Osteoblast (primary cell): ENCODE data around the gene SP4. TPM values are rescaled to one million over a fixed set of nuclear protein-coding genes. Genes with fewer than 3 reads are reported as not detected.
"Not testable (repeated sequence)": the region's sequence is repeated elsewhere in the genome, so short reads cannot be mapped to it uniquely, and the experiment has no call there.

ENCODE experiments used
- DNase-seq: peaks from one replicate; pipeline ENCODE4 v3.0.0; 2011; ENCODE audit warnings: low spot score, mixed read lengths; ENCODE audit not compliant: insufficient read length; ENCODE audit errors: missing footprints
- H2AFZ ChIP-seq: 2 replicates; pipeline ENCODE4 v1.6.0; 2011; ENCODE audit warnings: mild to moderate bottlenecking, low read length
- H3K27ac ChIP-seq: 2 replicates; pipeline ENCODE4 v1.5.1; 2011; ENCODE audit warnings: mild to moderate bottlenecking, low read depth, low read length, moderate library complexity
- H3K27me3 ChIP-seq: 2 replicates; pipeline ENCODE4 v1.6.0; 2012; ENCODE audit warnings: mild to moderate bottlenecking, control low read depth, inconsistent platforms, low read length, moderate library complexity; ENCODE audit not compliant: insufficient read depth
- H3K36me3 ChIP-seq: 2 replicates; pipeline ENCODE4 v1.5.1; 2011; ENCODE audit warnings: mild to moderate bottlenecking, low read length, control low read depth, moderate library complexity; ENCODE audit not compliant: insufficient read depth
- H3K4me1 ChIP-seq: 2 replicates; pipeline ENCODE4 v1.5.1; 2011; ENCODE audit warnings: mild to moderate bottlenecking, low read length, control low read depth, moderate library complexity; ENCODE audit not compliant: insufficient read depth
- H3K4me2 ChIP-seq: 2 replicates; pipeline ENCODE4 v1.6.0; 2011; ENCODE audit warnings: mild to moderate bottlenecking, low read length; ENCODE audit not compliant: insufficient read depth
- H3K4me3 ChIP-seq: fragments of 200-600 bp; sonication (generic); 3 replicates; pipeline ENCODE4 v1.5.1; 2012; ENCODE audit warnings: mild to moderate bottlenecking, low read length, inconsistent platforms; ENCODE audit not compliant: insufficient read depth
- H3K79me2 ChIP-seq: 2 replicates; pipeline ENCODE4 v1.6.0; 2012; ENCODE audit warnings: mild to moderate bottlenecking, low read length, control low read depth, inconsistent platforms; ENCODE audit not compliant: insufficient read depth
- H3K9me3 ChIP-seq: 2 replicates; pipeline ENCODE4 v1.5.1; 2011; ENCODE audit warnings: low read depth, low read length, control low read depth
- H4K20me1 ChIP-seq: 2 replicates; pipeline ENCODE4 v1.6.0; 2012; ENCODE audit warnings: mild to moderate bottlenecking, low read length, control low read depth; ENCODE audit not compliant: insufficient read depth
- total RNA-seq: library from RNA; depleted of rRNA; stranded (reverse); fragments of >200 nt; gene quantifications from 2 replicates; pipeline ENCODE4 v1.2.3, GENCODE V29; 2012
- TF ChIP-seq, protein P1 (sequence below): IDR thresholded peaks from 2 replicates; pipeline ENCODE4 v1.5.1; 2011; ENCODE audit warnings: mild to moderate bottlenecking, low read depth, low read length, moderate library complexity; ENCODE audit errors: extremely low read depth

The SP4 gene
- total RNA-seq, 1 donor = 5.1 TPM

DNA sequence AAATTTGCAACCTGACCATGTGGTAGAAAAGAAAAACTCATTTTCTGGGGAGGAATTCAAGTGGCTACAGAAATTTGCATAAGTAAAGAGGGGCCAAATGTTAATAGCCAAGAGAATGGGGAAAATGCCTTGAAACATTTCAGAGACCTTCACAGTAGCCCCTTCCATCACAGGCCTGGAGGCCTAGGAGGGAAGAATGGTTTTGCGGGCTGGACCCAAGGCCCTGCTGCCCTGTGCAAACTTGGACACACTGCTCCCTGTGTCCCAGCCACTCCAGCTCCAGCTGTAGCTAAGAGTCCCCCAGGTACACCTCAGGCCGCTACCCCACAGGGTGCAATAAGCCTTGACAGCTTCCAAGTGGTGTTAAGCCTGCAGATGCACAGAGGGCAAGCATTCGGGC is 98.6 kb downstream of the SP4 start:
- Histone ChIP-seq H3K4me3 (no peak overlapping the region), H3K27me3 (no peaks in the 10 kb centered on the region), H3K4me2 (no peak overlapping the region), H3K9me3 (no peaks in the 10 kb centered on the region), H4K20me1 (no peaks in the 10 kb centered on the region), H3K4me1 (no peaks in the 10 kb centered on the region), H3K36me3 (no peaks in the 10 kb centered on the region), H3K27ac (no peak overlapping the region), H2AFZ (no peak overlapping the region), H3K79me2 (no peaks in the 10 kb centered on the region)
- no peak for DNase-seq
- TF ChIP-seq, protein P1, sequence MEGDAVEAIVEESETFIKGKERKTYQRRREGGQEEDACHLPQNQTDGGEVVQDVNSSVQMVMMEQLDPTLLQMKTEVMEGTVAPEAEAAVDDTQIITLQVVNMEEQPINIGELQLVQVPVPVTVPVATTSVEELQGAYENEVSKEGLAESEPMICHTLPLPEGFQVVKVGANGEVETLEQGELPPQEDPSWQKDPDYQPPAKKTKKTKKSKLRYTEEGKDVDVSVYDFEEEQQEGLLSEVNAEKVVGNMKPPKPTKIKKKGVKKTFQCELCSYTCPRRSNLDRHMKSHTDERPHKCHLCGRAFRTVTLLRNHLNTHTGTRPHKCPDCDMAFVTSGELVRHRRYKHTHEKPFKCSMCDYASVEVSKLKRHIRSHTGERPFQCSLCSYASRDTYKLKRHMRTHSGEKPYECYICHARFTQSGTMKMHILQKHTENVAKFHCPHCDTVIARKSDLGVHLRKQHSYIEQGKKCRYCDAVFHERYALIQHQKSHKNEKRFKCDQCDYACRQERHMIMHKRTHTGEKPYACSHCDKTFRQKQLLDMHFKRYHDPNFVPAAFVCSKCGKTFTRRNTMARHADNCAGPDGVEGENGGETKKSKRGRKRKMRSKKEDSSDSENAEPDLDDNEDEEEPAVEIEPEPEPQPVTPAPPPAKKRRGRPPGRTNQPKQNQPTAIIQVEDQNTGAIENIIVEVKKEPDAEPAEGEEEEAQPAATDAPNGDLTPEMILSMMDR = no peak

DNA sequence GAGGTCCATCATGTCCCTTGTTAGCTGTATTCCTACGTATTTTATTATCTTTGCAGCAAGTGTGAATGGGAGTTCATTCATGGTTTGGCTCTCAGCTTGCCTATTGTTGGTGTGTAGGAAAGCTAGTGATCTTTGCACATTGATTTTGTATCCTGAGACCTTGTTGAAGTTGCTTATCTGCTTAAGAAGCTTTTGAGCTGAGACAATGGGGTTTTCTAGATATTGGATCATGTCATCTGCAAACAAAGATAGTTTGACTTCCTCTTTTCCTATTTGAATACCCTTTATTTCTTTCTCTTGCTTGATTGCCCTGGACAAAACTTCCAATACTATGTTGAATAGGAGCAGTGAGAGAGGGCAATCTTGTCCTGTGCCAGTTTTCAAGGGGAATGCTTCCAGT is 104.6 kb downstream of the SP4 start:
- H3K9me3 ChIP-seq, H3K4me3 ChIP-seq, H2AFZ ChIP-seq, H3K4me2 ChIP-seq, H3K27ac ChIP-seq, H3K4me1 ChIP-seq, DNase-seq, H4K20me1 ChIP-seq, H3K36me3 ChIP-seq, H3K79me2 ChIP-seq, H3K27me3 ChIP-seq: not testable (repeated sequence)

- not testable (repeated sequence) for DNase-seq, H2AFZ ChIP-seq, H3K4me1 ChIP-seq, H3K27ac ChIP-seq, H3K4me3 ChIP-seq, H4K20me1 ChIP-seq, H3K36me3 ChIP-seq, H3K4me2 ChIP-seq, H3K9me3 ChIP-seq, H3K27me3 ChIP-seq, H3K79me2 ChIP-seq
These were observed 105.8 kb downstream of the SP4 start for GRCh38 chr7:21533646-21534045.

GRCh38 chr7:21536445-21537118 is 108.7 kb downstream of the SP4 start:
- H4K20me1 ChIP-seq, H3K4me1 ChIP-seq, H3K4me2 ChIP-seq, H3K79me2 ChIP-seq, H3K27me3 ChIP-seq, H2AFZ ChIP-seq, H3K9me3 ChIP-seq, DNase-seq, H3K36me3 ChIP-seq, H3K27ac ChIP-seq, H3K4me3 ChIP-seq: not testable (repeated sequence)

DNA sequence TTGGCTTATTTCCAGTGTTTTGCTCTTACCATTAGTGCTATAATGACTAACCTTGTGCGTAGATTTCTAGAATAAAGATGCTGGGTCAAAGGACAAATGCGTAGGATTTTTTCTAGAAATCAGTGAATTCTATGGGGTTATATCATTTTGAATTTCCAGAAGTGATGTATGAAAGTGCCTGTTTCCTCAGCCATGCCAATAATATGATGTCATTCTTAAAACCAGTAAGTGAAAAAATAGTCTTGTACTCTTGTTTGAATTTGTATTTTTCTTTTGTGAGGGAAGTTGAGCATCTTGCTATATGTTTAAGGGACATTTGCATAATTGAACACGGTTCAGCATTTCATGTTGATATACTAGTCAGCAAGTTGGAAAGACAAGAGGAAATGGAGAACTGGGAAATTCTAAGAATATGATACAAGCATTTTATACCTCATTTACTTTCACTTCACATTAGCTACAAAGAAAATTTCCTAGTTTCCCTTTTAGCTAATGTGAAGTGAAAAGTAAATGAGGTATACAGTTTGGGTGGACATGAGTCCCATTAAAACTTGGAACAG is 111.1 kb downstream of the SP4 start:
- Histone ChIP-seq H2AFZ (no peak overlapping the region), H3K27ac (no peak overlapping the region), H3K36me3 (no peaks in the 10 kb centered on the region), H3K27me3 (peaks cover 17% of the 10 kb centered on the region), H3K9me3 (no peaks in the 10 kb centered on the region), H3K79me2 (no peaks in the 10 kb centered on the region), H3K4me2 (no peak overlapping the region), H3K4me3 (no peak overlapping the region), H3K4me1 (no peaks in the 10 kb centered on the region), H4K20me1 (no peaks in the 10 kb centered on the region)
- DNase-seq = no peak
- TF ChIP-seq, protein P1 = no peak
